Measurements from ENCODE around the gene PDX1.

- no peak for TF ChIP-seq CTCF (conservative IDR thresholded peaks at IDR 0.05)
- TF ChIP-seq EZH2 (IDR thresholded peaks at IDR 0.05; ENCODE audit: low read depth), result no peak
These were observed 2.5 kb upstream of the PDX1 start for GRCh38 chr13:27917121-27917947.
